Measurements from ENCODE around the gene PLCH2. TPM values are rescaled to one million over a fixed set of nuclear protein-coding genes. Genes with fewer than 3 reads are reported as not detected.

Gene PLCH2
- total RNA-seq, 1 donor from 2014 or later = 0.92 TPM

DNA sequence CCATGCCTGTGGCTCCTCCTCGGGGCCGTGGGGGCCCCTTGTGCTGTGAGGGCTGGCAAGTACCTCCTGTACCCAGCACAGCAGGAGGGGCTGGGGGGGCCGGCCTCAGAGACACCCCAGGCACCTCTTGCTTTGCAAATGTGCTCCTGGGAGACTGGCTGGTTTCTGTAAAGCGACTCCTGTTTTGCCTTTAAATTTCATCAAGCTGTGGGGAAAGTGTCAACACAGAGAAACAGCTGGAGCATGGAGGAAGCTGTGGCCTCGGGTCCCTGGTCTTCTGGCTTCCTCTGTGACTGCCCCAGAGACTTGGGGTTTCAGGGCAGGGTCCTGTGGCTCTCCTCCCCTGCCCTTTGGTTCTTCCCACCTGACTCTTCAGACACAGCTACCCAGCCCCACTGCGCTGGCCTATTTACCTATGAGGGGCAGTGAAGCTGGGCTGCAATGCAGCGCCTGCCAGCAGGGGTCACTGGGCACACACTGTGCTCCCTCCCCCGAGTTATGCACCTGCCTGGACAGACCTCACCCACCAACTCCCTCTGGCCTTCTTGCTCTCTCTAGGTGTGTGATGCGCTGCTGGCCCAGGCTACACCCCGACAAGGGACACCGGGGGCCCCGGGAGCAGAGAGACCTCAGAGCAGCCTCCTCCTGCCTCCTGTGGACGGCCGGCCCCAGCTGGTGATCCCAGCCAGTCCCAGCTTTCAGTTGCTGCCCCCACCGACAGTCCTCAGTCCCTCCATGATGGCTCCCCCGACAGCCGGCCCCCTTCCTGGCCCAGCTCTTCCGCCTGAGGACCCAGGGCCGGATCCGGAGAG is 46.1 kb upstream of the PLCH2 start:
- H3K4me3 ChIP-seq (ENCODE audit: low read depth, low read length) = no peak overlapping the region
- no peaks in the 10 kb centered on the region for H3K36me3 ChIP-seq (ENCODE audit: control insufficient read depth, insufficient read depth, low read length)
- TF ChIP-seq, protein P1, sequence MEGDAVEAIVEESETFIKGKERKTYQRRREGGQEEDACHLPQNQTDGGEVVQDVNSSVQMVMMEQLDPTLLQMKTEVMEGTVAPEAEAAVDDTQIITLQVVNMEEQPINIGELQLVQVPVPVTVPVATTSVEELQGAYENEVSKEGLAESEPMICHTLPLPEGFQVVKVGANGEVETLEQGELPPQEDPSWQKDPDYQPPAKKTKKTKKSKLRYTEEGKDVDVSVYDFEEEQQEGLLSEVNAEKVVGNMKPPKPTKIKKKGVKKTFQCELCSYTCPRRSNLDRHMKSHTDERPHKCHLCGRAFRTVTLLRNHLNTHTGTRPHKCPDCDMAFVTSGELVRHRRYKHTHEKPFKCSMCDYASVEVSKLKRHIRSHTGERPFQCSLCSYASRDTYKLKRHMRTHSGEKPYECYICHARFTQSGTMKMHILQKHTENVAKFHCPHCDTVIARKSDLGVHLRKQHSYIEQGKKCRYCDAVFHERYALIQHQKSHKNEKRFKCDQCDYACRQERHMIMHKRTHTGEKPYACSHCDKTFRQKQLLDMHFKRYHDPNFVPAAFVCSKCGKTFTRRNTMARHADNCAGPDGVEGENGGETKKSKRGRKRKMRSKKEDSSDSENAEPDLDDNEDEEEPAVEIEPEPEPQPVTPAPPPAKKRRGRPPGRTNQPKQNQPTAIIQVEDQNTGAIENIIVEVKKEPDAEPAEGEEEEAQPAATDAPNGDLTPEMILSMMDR (IDR thresholded peaks at IDR 0.05; ENCODE audit: insufficient read depth, low read length, poor library complexity, severe bottlenecking) = peak; percentile 32
- peaks cover 53% of the 10 kb centered on the region for H3K27me3 ChIP-seq (ENCODE audit: control insufficient read depth, insufficient read depth, low read length)
- DNase-seq (ENCODE audit: low read depth) = no peak

GRCh38 chr1:2430592-2430973 is 45.5 kb upstream of the PLCH2 start:
- TF ChIP-seq, protein P1 (IDR thresholded peaks at IDR 0.05; ENCODE audit: insufficient read depth, low read length, poor library complexity, severe bottlenecking) = no peak
- no peak for DNase-seq (ENCODE audit: low read depth)
- H3K27me3 ChIP-seq (ENCODE audit: control insufficient read depth, insufficient read depth, low read length) = peaks cover 56% of the 10 kb centered on the region
- no peaks in the 10 kb centered on the region for H3K36me3 ChIP-seq (ENCODE audit: control insufficient read depth, insufficient read depth, low read length)
- no peak overlapping the region for H3K4me3 ChIP-seq (ENCODE audit: low read depth, low read length)

DNA sequence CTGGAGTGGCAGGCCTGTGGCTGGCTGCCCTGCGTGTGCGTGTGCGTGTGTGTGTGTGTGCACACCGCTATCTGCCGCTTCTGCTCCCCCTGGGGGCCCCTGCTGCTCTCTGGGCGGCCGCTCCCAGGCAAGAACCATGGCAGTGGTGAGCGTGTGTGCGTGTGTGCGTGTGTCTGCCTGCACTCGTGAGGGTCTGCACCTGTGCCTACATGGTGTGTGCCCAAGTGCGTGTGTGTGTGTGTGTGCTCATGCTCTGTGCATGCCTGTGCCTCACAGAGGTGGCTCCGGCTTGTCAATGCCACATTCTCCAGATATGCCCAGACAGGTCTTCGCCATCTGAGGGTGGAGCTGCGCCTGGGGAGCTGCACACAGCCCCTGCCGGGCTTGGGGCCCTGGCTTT is 45.0 kb upstream of the PLCH2 start:
- H3K27me3 ChIP-seq (ENCODE audit: control insufficient read depth, insufficient read depth, low read length) = peaks cover 53% of the 10 kb centered on the region
- DNase-seq (ENCODE audit: low read depth) = no peak
- TF ChIP-seq, protein P1 (IDR thresholded peaks at IDR 0.05; ENCODE audit: insufficient read depth, low read length, poor library complexity, severe bottlenecking) = no peak
- no peaks in the 10 kb centered on the region for H3K36me3 ChIP-seq (ENCODE audit: control insufficient read depth, insufficient read depth, low read length)
- no peak overlapping the region for H3K4me3 ChIP-seq (ENCODE audit: low read depth, low read length)

GRCh38 chr1:2431518-2431917 is 44.6 kb upstream of the PLCH2 start:
- Histone ChIP-seq H3K4me3 (ENCODE audit: low read depth, low read length) (no peak overlapping the region), H3K36me3 (ENCODE audit: control insufficient read depth, insufficient read depth, low read length) (no peaks in the 10 kb centered on the region), H3K27me3 (ENCODE audit: control insufficient read depth, insufficient read depth, low read length) (peaks cover 49% of the 10 kb centered on the region)
- TF ChIP-seq, protein P1 (IDR thresholded peaks at IDR 0.05; ENCODE audit: insufficient read depth, low read length, poor library complexity, severe bottlenecking) = no peak
- no peak for DNase-seq (ENCODE audit: low read depth)

- no peak for DNase-seq (ENCODE audit: low read depth)
- no peak overlapping the region for H3K4me3 ChIP-seq (ENCODE audit: low read depth, low read length)
- TF ChIP-seq, protein P1 (IDR thresholded peaks at IDR 0.05; ENCODE audit: insufficient read depth, low read length, poor library complexity, severe bottlenecking) = no peak
- peaks cover 45% of the 10 kb centered on the region for H3K27me3 ChIP-seq (ENCODE audit: control insufficient read depth, insufficient read depth, low read length)
- H3K36me3 ChIP-seq (ENCODE audit: control insufficient read depth, insufficient read depth, low read length) = no peaks in the 10 kb centered on the region
These were observed 43.6 kb upstream of the PLCH2 start for GRCh38 chr1:2432441-2432844.

DNA sequence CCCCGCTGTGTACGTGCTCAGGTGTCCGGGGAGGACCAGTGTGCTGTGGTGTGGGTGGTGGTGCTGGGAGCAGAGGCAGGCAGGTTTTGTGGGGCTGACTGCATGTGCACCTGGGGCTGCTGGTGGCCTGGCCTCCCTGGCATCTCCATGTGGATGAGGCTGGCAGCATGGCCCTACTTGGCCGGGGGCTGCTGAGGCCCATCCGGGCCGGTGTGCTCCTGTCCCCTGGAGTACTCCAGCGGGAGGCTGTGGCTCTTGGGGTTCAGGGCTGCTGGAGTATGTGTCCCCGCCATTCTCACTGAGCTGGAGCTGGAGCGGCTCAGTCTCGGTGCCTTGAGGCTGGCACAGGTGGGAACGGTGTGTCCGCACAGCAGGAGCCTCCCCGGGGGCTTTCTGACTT is 42.9 kb upstream of the PLCH2 start:
- Histone ChIP-seq H3K36me3 (ENCODE audit: control insufficient read depth, insufficient read depth, low read length) (no peaks in the 10 kb centered on the region), H3K4me3 (ENCODE audit: low read depth, low read length) (no peak overlapping the region), H3K27me3 (ENCODE audit: control insufficient read depth, insufficient read depth, low read length) (peaks cover 45% of the 10 kb centered on the region)
- no peak for DNase-seq (ENCODE audit: low read depth)
- TF ChIP-seq, protein P1 (IDR thresholded peaks at IDR 0.05; ENCODE audit: insufficient read depth, low read length, poor library complexity, severe bottlenecking) = no peak

All from kidney epithelial cell (primary cell).